ENCODE data around the gene YY1AP1. TPM values are rescaled to one million over a fixed set of nuclear protein-coding genes. Genes with fewer than 3 reads are reported as not detected.

YY1AP1 gene
- 38.4 and 77.1 TPM in 2 replicates for total RNA-seq

DNA sequence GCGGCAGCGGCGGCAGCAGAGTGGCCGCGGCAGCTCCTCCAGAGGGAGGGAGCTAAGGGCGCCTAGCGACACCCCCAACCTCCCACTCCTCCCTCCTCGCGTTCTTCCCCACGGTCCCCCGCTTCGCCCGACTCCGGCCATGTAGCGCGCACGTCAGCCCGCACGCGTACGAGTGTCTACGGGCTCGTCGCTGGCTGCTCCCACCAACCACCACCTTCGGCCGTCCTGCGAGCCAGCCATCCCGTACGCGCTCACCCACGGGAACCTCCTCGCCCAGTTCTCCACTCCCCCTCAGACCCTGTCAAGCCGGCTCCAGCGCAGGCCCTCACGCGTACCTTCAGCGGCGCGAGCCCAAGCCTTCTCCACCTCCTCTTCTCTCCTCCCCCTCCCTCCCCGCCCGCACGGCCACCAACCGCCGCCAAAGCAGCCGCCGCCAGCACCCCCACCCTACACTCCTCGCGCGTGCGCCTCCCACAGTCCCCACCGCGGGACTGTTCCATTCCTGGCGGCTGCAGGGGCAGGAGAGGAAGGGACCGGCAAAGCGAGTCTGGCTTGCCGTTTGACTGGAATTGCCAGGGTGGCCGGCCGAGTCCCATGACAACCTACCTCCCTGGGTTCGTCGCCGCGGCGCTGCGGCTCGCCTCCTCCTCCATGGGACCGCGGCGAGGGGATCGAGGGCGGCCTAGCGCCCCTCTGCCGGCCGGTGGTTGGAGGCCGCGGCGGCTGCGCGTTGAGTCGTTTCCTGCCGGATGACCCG, at the start of gene YY1AP1:
Gene YY1AP1, minus strand, starts transcription at position 451 of the 757 bp plus-strand sequence. CDS start 8,338 bp downstream, outside the sequence.

DNA sequence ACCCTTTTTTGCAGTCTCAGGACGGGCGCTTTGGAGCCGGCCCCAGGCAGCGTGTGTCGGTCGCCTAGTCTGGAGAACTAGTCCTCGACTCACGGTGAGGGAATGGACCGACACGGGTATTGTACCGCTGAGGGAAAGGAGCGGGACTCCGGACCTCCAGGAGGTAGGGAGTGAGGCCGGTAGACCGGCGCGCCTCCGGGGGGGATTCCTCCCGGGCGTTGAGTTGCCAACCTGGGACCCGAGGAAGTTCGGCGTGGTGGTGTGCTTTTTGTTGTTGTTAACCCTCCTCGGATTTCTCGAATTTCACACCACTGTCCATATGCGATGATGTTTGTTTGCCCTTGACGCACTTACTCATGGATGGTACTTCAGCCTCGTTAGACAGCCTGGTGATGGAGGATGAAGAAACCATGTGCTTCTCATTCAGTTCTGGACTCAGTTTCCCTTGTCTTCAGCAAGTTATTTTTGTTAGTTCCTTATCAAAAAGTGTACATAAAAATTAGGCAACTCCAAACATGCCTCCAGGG, 570 bp upstream of the YY1AP1 start, which contains the start of gene DAP3:
Gene DAP3, plus strand, starts transcription at position 11 of the 527 bp plus-strand sequence. CDS start 20,689 bp downstream, outside the sequence.

DNA sequence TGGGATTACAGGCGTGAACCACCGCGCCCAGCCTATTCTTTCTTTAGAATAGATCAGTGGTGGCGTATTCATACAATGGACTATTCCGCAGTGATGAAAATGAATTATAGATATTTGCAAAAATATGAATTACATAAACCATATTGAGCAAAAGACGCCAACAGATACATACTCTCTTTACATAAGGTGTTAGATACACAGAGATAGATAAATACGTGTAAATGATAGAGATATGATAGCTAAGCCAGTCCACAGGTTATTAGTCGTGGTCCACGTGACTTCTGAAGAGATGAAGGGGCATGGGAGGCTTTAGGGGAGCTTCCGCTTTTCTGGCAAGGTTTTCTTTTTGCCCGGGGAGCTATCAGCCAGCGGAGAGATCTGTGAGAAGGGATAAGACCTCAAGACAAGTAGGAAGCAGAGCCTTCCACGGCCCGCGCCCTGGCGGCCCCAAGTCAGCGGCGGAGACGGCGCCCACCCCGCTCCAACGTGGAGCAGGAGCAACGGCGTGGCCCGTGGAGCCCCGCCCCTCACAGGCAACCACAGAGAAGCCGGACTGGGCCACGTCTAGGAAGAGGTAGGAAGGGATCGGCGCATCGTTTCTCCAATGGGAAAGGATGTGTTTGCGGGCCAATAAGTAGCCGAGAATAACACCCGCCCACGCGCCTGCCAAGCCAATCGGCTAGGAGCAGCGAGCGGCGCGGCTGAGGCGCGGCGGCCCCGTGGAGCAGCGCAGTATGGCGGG, 78.9 kb downstream of the YY1AP1 start, which contains the start of gene MSTO1:
Gene MSTO1, plus strand, starts transcription at position 704 of the 742 bp plus-strand sequence. Its CDS starts 31 bp downstream, at position 735.

Other genes with a start within 250 kb of the YY1AP1 start
- gene ASH1L, start 126.0 kb downstream of the YY1AP1 start, total RNA-seq = 30.2 and 32.7 TPM in 2 replicates
- gene MSTO1, start 78.6 kb downstream of the YY1AP1 start, total RNA-seq = 7.1 and 11.8 TPM in 2 replicates
- gene DAP3, start 317 bp upstream of the YY1AP1 start, total RNA-seq = 77.4 and 79.3 TPM in 2 replicates
- gene GON4L, start 168.4 kb upstream of the YY1AP1 start, total RNA-seq = 11.8 and 16.4 TPM in 2 replicates
- gene SYT11, start 170.8 kb upstream of the YY1AP1 start, total RNA-seq = 5.1 and 5.7 TPM in 2 replicates
- gene RIT1, start 222.6 kb upstream of the YY1AP1 start, total RNA-seq = 10.4 and 18.4 TPM in 2 replicates
- gene KHDC4, start 245.6 kb upstream of the YY1AP1 start, total RNA-seq = 17.2 and 24.5 TPM in 2 replicates